Measurements from ENCODE around the gene NKG7. TPM values are rescaled to one million over a fixed set of nuclear protein-coding genes. Genes with fewer than 3 reads are reported as not detected.
A peak's percentile ranks its signal among the peaks of the same experiment; 100 is the strongest.
"Not testable (repeated sequence)": the region's sequence is repeated elsewhere in the genome, so short reads cannot be mapped to it uniquely, and the experiment has no call there.

NKG7 gene
- total RNA-seq, 1 experiment from 2014 or later, result not detected

DNA sequence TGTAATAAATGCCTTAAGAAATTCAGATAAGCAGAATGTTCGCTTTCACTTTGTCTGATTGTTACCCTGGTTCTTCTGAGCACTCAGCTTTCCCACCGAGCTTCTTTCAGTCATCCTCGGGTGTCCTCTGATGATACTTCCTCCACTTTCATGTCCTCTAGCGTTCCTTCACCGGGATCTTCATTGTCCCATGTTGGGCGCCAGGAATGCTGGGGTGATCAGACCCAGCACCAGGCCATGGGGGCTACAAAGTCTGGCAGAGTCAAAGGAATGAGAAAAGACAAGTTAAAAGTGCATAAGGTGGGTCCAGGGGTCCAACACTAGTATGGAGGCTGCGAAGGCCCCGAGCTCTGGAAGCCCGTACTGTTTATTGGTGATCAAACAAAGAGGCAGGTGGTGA, 29.7 kb upstream of the NKG7 start:
- Histone ChIP-seq H3K4me1 (ENCODE audit: insufficient read depth, low read length, poor library complexity, severe bottlenecking) (no peaks in the 10 kb centered on the region), H3K4me3 (ENCODE audit: low read depth, low read length, poor library complexity, severe bottlenecking) (no peak overlapping the region), H3K27ac (ENCODE audit: low read depth, low read length, poor library complexity, severe bottlenecking) (no peak overlapping the region), H3K27me3 (replicated peaks; ENCODE audit: insufficient read depth, low read depth, low read length, poor library complexity) (no peaks in the 10 kb centered on the region), H3K9me3 (ENCODE audit: low read depth, low read length, poor library complexity, severe bottlenecking) (no peaks in the 10 kb centered on the region), H3K36me3 (ENCODE audit: insufficient read depth, low read length, poor library complexity, severe bottlenecking) (no peaks in the 10 kb centered on the region)
- ChIA-PET CTCF (no interaction called here), POLR2A (ENCODE audit: low non-redundant PET) (no interaction called here)
- intact Hi-C loops (cut with micrococcal nuclease; ENCODE audit: unreplicated experiment), result no loop called here
- DNase-seq (ENCODE audit: low spot score), result no peak
- TF ChIP-seq EZH2 (IDR thresholded peaks at IDR 0.05; ENCODE audit: borderline replicate concordance, low read depth, low read length, poor library complexity, severe bottlenecking), result no peak
- TF ChIP-seq, protein P1, sequence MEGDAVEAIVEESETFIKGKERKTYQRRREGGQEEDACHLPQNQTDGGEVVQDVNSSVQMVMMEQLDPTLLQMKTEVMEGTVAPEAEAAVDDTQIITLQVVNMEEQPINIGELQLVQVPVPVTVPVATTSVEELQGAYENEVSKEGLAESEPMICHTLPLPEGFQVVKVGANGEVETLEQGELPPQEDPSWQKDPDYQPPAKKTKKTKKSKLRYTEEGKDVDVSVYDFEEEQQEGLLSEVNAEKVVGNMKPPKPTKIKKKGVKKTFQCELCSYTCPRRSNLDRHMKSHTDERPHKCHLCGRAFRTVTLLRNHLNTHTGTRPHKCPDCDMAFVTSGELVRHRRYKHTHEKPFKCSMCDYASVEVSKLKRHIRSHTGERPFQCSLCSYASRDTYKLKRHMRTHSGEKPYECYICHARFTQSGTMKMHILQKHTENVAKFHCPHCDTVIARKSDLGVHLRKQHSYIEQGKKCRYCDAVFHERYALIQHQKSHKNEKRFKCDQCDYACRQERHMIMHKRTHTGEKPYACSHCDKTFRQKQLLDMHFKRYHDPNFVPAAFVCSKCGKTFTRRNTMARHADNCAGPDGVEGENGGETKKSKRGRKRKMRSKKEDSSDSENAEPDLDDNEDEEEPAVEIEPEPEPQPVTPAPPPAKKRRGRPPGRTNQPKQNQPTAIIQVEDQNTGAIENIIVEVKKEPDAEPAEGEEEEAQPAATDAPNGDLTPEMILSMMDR (conservative IDR thresholded peaks at IDR 0.05; ENCODE audit: low read depth, low read length), result no peak
- BruUV-seq (replicated peaks), result no TSS peak

DNA sequence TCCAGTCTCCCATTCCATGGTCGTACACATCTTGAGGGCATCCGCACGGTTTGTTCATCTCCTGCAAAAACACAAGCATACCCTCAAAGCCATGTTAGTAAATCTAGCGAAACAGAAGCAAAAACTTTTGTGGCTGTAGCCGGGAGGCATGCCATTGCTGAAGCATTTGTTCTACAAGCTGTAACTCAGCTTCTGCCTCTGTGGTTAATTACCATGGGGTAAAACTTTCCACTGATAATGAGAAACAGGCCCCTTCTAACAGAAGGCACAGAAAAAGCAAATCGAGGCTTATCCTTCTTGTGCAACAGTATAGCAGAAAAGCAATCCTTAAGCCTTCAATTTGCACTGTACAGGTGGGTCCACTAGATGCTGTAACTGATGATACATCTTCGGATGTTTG, 27.5 kb upstream of the NKG7 start:
- POLR2A ChIA-PET (ENCODE audit: low non-redundant PET); BruUV-seq (replicated peaks); H3K4me3 ChIP-seq (ENCODE audit: low read depth, low read length, poor library complexity, severe bottlenecking); H3K36me3 ChIP-seq (ENCODE audit: insufficient read depth, low read length, poor library complexity, severe bottlenecking); H3K27me3 ChIP-seq (replicated peaks; ENCODE audit: insufficient read depth, low read depth, low read length, poor library complexity); H3K9me3 ChIP-seq (ENCODE audit: low read depth, low read length, poor library complexity, severe bottlenecking); DNase-seq (ENCODE audit: low spot score); H3K27ac ChIP-seq (ENCODE audit: low read depth, low read length, poor library complexity, severe bottlenecking); H3K4me1 ChIP-seq (ENCODE audit: insufficient read depth, low read length, poor library complexity, severe bottlenecking); CTCF ChIA-PET: not testable (repeated sequence)
- intact Hi-C loops (cut with micrococcal nuclease; ENCODE audit: unreplicated experiment), result loop anchor here (5.0 kb wide), 1 partner anchor 63 kb away; no protein-coding TSS in a partner anchor

DNA sequence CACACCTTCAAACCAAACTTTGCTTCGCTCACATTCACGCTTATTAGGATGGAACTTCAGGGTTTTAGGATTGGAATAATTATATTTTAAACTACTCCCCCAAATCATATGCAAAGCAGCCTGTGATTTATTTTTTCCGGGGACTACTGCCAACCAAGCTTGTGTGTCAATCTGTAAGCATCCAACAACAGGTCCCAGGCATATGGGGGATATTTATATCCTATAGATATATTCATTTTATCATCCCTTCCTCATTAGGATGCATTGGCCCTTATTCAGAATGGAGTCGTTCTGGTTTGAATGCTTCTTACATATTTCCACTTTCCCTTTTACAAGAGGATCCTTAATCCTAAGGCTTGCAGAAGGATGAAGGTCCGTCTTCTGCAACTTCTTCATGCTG, 26.8 kb upstream of the NKG7 start:
- no peaks in the 10 kb centered on the region for H3K27me3 ChIP-seq (replicated peaks; ENCODE audit: insufficient read depth, low read depth, low read length, poor library complexity)
- peaks cover 10% of the 10 kb centered on the region for H3K4me1 ChIP-seq (ENCODE audit: insufficient read depth, low read length, poor library complexity, severe bottlenecking)
- no TSS peak for BruUV-seq (replicated peaks)
- DNase-seq (ENCODE audit: low spot score), result no peak
- TF ChIP-seq, protein P1 (conservative IDR thresholded peaks at IDR 0.05; ENCODE audit: low read depth, low read length), result no peak
- TF ChIP-seq EZH2 (IDR thresholded peaks at IDR 0.05; ENCODE audit: borderline replicate concordance, low read depth, low read length, poor library complexity, severe bottlenecking), result no peak
- H3K4me3 ChIP-seq (ENCODE audit: low read depth, low read length, poor library complexity, severe bottlenecking), result no peak overlapping the region
- no peaks in the 10 kb centered on the region for H3K36me3 ChIP-seq (ENCODE audit: insufficient read depth, low read length, poor library complexity, severe bottlenecking)
- POLR2A ChIA-PET (ENCODE audit: low non-redundant PET), result no interaction called here
- intact Hi-C loops (cut with micrococcal nuclease; ENCODE audit: unreplicated experiment), result loop anchor here (5.0 kb wide), 1 partner anchor 62 kb away; no protein-coding TSS in a partner anchor
- CTCF ChIA-PET, result no interaction called here
- no peaks in the 10 kb centered on the region for H3K9me3 ChIP-seq (ENCODE audit: low read depth, low read length, poor library complexity, severe bottlenecking)
- H3K27ac ChIP-seq (ENCODE audit: low read depth, low read length, poor library complexity, severe bottlenecking), result no peak overlapping the region

DNA sequence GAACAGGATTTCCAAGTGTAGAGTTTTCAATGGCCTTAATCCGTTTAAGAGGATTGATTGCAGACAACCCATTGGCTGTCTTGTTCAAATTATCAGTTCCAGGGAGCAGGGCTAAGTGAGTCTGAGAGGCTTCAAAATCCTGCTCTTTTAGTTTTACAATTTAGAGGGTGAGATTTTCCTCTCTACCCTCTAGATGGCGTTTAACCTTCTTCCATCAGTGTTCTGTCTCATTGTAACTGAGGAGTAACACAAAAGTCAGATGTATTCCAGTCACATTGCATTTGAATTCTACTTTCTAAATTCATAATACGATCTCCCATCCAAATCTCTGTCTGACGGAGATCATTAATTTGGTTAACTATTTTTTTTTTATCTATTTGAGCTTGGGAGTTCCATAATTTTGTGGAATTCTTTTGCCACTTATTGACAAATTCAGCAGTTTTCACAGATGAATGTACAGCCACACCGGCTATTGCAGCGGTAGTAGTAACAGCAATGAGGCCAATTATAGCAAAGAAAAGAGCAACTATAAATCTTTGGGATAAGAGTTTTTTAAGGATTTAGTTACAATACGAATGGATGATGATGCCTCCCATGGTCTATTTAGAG, 25.7 kb upstream of the NKG7 start:
- POLR2A ChIA-PET (ENCODE audit: low non-redundant PET), result no interaction called here
- intact Hi-C loops (cut with micrococcal nuclease; ENCODE audit: unreplicated experiment), result loop anchor here (5.0 kb wide), 1 partner anchor 61 kb away; no protein-coding TSS in a partner anchor
- peak; percentile 59 for DNase-seq (ENCODE audit: low spot score)
- Histone ChIP-seq H3K27ac (ENCODE audit: low read depth, low read length, poor library complexity, severe bottlenecking) (no peak overlapping the region), H3K36me3 (ENCODE audit: insufficient read depth, low read length, poor library complexity, severe bottlenecking) (no peaks in the 10 kb centered on the region), H3K9me3 (ENCODE audit: low read depth, low read length, poor library complexity, severe bottlenecking) (no peaks in the 10 kb centered on the region), H3K4me3 (ENCODE audit: low read depth, low read length, poor library complexity, severe bottlenecking) (no peak overlapping the region), H3K27me3 (replicated peaks; ENCODE audit: insufficient read depth, low read depth, low read length, poor library complexity) (no peaks in the 10 kb centered on the region), H3K4me1 (ENCODE audit: insufficient read depth, low read length, poor library complexity, severe bottlenecking) (peaks cover 10% of the 10 kb centered on the region)
- BruUV-seq (replicated peaks), result no TSS peak
- CTCF ChIA-PET, result no interaction called here
- no peak for TF ChIP-seq EZH2 (IDR thresholded peaks at IDR 0.05; ENCODE audit: borderline replicate concordance, low read depth, low read length, poor library complexity, severe bottlenecking)
- TF ChIP-seq, protein P1 (conservative IDR thresholded peaks at IDR 0.05; ENCODE audit: low read depth, low read length), result peak; percentile 69

DNA sequence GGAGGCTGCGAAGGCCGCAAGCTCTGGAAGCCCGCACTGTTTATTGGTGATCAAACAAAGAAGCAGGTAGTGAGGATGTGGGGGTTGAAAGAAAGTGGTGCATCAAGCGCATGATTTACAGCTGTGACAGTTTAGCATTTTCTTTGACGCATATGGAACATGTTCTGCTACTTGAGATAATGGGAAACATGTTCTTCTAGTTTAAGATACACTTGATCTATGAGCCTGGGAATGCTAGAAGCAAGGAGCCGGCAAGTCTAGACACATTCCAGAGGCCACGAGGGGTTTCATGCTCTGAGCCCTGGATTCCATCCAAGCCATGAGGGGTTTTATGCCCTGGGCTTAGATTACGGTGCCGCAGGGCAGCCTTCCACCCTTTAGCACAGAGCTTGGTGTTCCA, 25.0 kb upstream of the NKG7 start:
- intact Hi-C loops (cut with micrococcal nuclease; ENCODE audit: unreplicated experiment), result loop anchor here (5.0 kb wide), 1 partner anchor 60 kb away; no protein-coding TSS in a partner anchor
- H3K27me3 ChIP-seq (replicated peaks; ENCODE audit: insufficient read depth, low read depth, low read length, poor library complexity); H3K36me3 ChIP-seq (ENCODE audit: insufficient read depth, low read length, poor library complexity, severe bottlenecking); H3K9me3 ChIP-seq (ENCODE audit: low read depth, low read length, poor library complexity, severe bottlenecking); H3K27ac ChIP-seq (ENCODE audit: low read depth, low read length, poor library complexity, severe bottlenecking); H3K4me3 ChIP-seq (ENCODE audit: low read depth, low read length, poor library complexity, severe bottlenecking); POLR2A ChIA-PET (ENCODE audit: low non-redundant PET); BruUV-seq (replicated peaks); H3K4me1 ChIP-seq (ENCODE audit: insufficient read depth, low read length, poor library complexity, severe bottlenecking); CTCF ChIA-PET; DNase-seq (ENCODE audit: low spot score): not testable (repeated sequence)

Measured in A673 (cell line).